Measurements from ENCODE around the gene SOHLH1.

DNA sequence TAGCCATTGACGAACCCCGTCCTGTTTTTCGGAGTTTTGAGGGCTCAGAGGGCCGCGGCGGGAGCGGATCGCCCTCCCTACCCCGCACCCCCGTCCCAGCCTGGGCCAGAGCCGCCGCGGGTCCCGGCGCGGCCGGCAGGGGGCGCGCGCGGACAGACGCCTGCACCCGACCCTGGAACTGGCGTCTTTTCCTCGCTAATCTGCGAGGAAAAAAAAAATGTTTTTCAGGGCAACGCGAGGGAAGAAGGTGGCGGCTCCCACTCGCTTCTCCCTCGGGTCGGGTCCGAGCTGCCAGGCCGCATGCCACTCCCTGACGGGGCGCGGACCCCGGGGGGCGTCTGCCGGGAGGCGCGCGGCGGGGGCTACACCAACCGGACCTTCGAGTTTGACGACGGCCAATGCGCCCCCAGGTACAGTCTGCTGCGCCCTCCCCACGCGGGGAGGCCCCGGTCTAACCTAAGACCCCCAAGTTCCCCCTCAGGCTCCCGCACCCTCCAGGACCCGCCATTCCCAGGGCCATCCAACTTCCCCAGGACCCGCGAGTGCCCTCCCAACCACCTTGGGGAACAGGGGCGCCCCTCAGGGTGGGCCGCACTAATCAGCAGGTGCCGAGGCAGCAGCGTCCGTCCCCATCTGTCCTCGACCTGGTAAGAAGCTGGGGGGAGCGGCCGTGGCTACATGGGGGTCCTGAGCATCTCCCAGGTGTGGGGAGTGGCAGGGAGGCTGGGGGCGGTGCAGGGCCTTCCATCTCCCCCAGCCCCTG, 2.9 kb upstream of the SOHLH1 start, which contains the start of gene KCNT1:
- TF ChIP-seq ZBTB7A (IDR thresholded peaks at IDR 0.05; ENCODE audit: low read depth) (peak; percentile 30; the same call in 1 of the 2 replicates), EGR1 (IDR thresholded peaks at IDR 0.05) (no peak), TEAD4 (IDR thresholded peaks at IDR 0.05) (no peak), TAF1 (IDR thresholded peaks at IDR 0.05; ENCODE audit: low read depth) (no peak), RAD21 (IDR thresholded peaks at IDR 0.05; ENCODE audit: low read depth) (peak; percentile 61; the same call in 1 of the 2 replicates), NFIC (IDR thresholded peaks at IDR 0.05) (no peak), FOXM1 (IDR thresholded peaks at IDR 0.05; ENCODE audit: borderline replicate concordance, low read depth) (no peak), EP300 (IDR thresholded peaks at IDR 0.05; ENCODE audit: borderline replicate concordance) (no peak)
- TF ChIP-seq, protein P1, sequence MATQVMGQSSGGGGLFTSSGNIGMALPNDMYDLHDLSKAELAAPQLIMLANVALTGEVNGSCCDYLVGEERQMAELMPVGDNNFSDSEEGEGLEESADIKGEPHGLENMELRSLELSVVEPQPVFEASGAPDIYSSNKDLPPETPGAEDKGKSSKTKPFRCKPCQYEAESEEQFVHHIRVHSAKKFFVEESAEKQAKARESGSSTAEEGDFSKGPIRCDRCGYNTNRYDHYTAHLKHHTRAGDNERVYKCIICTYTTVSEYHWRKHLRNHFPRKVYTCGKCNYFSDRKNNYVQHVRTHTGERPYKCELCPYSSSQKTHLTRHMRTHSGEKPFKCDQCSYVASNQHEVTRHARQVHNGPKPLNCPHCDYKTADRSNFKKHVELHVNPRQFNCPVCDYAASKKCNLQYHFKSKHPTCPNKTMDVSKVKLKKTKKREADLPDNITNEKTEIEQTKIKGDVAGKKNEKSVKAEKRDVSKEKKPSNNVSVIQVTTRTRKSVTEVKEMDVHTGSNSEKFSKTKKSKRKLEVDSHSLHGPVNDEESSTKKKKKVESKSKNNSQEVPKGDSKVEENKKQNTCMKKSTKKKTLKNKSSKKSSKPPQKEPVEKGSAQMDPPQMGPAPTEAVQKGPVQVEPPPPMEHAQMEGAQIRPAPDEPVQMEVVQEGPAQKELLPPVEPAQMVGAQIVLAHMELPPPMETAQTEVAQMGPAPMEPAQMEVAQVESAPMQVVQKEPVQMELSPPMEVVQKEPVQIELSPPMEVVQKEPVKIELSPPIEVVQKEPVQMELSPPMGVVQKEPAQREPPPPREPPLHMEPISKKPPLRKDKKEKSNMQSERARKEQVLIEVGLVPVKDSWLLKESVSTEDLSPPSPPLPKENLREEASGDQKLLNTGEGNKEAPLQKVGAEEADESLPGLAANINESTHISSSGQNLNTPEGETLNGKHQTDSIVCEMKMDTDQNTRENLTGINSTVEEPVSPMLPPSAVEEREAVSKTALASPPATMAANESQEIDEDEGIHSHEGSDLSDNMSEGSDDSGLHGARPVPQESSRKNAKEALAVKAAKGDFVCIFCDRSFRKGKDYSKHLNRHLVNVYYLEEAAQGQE (IDR thresholded peaks at IDR 0.05; ENCODE audit: low read depth) = no peak
